SH-SY5Y (cell line): ENCODE data around the gene GCNT3.

ENCODE experiments used
- GATA2 ChIP-seq: IDR thresholded peaks from 2 replicates; pipeline ENCODE4 v1.6.1; 2011; ENCODE audit warnings: mild to moderate bottlenecking, low read depth, low read length
- GATA3 ChIP-seq: IDR thresholded peaks from 2 replicates; pipeline ENCODE4 v1.6.1; 2011; ENCODE audit warnings: low read depth, mild to moderate bottlenecking, low read length, moderate library complexity

The GCNT3 gene

GRCh38 chr15:59611276-59612260, at the start of gene GCNT3:
Gene GCNT3 (plus strand): TSS chr15:59611783. CDS start chr15:59618239, 6,456 bp downstream.
- TF ChIP-seq GATA2, result no peak
- no peak for TF ChIP-seq GATA3

DNA sequence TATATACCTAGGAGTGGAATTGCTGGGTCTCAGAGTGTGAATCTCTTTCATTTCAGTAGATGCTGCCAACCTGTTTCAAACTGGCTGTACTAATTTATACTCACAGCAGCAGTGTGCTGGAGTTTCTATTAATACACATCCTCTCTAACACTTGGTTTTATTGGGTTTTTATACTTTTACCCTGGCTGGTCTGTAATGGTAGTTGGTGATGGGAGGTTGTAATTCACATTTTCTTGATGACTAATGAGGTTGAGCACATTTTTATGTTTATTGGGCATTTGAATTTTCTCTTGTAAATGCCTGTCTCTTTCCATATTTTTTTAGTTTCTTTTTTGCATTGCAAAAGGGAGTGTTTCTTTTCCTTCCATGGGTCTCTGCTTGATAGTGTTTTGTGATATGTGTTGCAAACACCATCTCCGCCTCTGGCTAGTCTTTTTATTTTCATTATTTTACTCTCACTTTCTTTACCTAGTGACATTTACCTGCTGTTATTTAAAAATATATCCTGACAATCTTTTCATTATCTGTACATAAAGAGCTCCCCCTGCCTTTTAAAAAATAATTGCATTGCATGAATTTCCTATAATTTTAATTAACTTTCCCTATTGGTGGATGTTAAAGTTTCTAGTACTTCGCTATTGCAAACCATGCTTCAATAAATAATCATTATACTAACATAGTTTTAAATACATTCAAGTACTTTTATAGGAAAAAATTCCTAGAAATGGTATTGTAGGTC, 49.0 kb upstream of the GCNT3 start:
- no peak for TF ChIP-seq GATA2

DNA sequence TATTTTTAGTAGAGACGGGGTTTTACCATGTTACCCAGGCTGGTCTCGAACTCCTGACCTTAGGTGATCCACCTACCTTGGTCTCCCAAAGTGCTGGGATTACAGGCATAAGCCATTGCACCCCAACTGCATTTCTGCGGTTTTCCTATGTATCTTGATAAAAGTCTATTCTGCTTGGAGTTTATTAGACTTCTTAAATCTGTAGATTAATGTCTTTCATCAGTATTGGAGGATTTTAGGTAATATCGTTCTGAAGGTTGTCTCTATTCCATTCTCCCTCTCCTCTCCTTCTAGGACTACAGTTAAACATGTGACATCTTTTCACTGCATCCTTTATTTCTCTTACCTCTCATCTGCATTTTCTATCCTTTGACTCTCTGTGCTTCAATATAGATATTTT, 46.3 kb upstream of the GCNT3 start:
- no peak for TF ChIP-seq GATA2
- TF ChIP-seq GATA3, result no peak

GRCh38 chr15:59567324-59567723, 44.3 kb upstream of the GCNT3 start:
- TF ChIP-seq GATA3 (no peak), GATA2 (no peak)

- no peak for TF ChIP-seq GATA3
- TF ChIP-seq GATA2, result no peak
Observed at GRCh38 chr15:59569477-59569876, 42.1 kb upstream of the GCNT3 start.

- TF ChIP-seq GATA2 (no peak), GATA3 (no peak)
Observed at GRCh38 chr15:59570315-59570714, 41.3 kb upstream of the GCNT3 start.

DNA sequence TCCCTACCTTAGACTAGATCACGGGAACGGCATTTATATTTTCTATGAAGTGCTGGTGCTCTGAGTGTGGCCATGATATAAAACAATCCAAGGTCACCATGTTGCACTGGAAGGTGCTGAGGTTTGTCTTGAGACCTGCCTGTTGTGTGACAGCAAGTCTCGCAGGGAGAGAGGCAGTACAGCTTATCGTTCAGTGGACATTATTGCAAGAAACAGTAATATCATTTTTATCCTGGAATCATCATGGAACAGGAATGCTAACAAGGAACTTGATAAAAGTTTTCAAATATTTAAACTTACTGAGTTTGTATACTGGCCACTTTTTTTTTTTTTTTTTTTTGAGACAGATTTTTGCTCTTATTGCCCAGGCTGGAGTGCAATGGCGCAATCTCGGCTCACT, 40.0 kb upstream of the GCNT3 start:
- no peak for TF ChIP-seq GATA3
- no peak for TF ChIP-seq GATA2

DNA sequence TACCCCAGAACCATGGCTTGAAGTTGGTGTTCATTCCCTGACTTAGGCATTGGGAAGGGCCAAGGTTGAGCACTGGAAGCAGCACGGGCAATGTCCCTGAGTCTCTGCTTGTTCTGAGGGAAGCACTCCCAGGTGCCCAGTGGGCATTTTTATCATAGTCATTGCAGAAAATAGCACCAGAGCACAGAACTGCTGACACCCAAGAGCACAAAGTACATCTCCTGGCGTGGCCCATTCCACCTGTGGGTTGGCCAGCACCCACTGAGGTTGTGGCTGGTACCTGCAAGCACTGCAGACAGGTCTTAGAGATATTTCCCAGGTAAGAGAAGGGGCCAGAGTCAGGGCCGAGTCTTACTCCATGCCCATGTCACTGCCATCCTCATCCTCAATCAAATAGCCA, 28.5 kb upstream of the GCNT3 start:
- TF ChIP-seq GATA2 (no peak), GATA3 (no peak)

- TF ChIP-seq GATA2 (no peak), GATA3 (no peak)
Observed at GRCh38 chr15:59587085-59587826, 24.3 kb upstream of the GCNT3 start.

- TF ChIP-seq GATA3 (no peak), GATA2 (no peak)
Observed at GRCh38 chr15:59590027-59590426, 21.6 kb upstream of the GCNT3 start.

- TF ChIP-seq GATA3, result no peak
- no peak for TF ChIP-seq GATA2
Observed at GRCh38 chr15:59591356-59591755, 20.2 kb upstream of the GCNT3 start.

DNA sequence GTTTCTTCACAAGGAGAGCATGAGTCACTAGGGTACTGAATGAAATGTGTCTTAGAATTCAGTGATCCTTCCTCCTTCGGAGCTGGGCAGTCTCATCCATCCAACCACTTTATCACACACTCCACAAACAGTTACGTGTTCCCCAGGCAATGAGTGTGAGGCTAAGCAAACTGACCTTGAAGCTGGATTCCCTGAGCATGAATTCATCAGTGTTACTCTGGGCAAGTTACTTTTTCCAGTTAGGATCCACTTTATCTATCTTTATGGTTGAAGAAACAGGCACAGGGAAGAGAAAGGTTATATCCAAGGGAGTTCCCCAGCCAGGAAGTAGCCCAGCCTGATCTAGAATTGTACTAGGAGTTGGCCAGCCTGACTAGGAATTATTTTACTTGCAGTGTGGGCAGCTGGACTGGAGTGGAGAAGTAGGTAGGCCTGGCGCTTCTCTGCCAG, 17.1 kb upstream of the GCNT3 start:
- TF ChIP-seq GATA2 (no peak), GATA3 (no peak)

GRCh38 chr15:59594991-59595390, 16.6 kb upstream of the GCNT3 start:
- TF ChIP-seq GATA3 (no peak), GATA2 (no peak)

GRCh38 chr15:59595434-59595915, 16.1 kb upstream of the GCNT3 start:
- no peak for TF ChIP-seq GATA2
- no peak for TF ChIP-seq GATA3

GRCh38 chr15:59596640-59597039, 14.9 kb upstream of the GCNT3 start:
- no peak for TF ChIP-seq GATA3
- TF ChIP-seq GATA2, result no peak
